KMS-11 (cell line): ENCODE data around the gene RDH5.

Experiments
- H2AFZ ChIP-seq: fragments of 200-600 bp; sonication (generic); 2 replicates; pipeline ENCODE4 v1.6.1; 2016; ENCODE audit warnings: antibody characterized with exemption, mixed run types, low read depth
- H3K27ac ChIP-seq: fragments of 200-600 bp; sonication (generic); 2 replicates; pipeline ENCODE4 v1.6.1; 2016; ENCODE audit warnings: mild to moderate bottlenecking, mixed run types
- H3K27me3 ChIP-seq: fragments of 200-600 bp; sonication (generic); 2 replicates; pipeline ENCODE4 v1.6.1; 2017; ENCODE audit warnings: mild to moderate bottlenecking, low read depth, mixed run types, moderate library complexity; ENCODE audit not compliant: insufficient read depth
- H3K36me3 ChIP-seq: fragments of 200-600 bp; sonication (generic); 2 replicates; pipeline ENCODE4 v1.6.1; 2017; ENCODE audit warnings: mild to moderate bottlenecking, mixed run types; ENCODE audit not compliant: insufficient read depth
- H3K4me1 ChIP-seq: fragments of 200-600 bp; sonication (generic); 2 replicates; pipeline ENCODE4 v1.6.1; 2016; ENCODE audit warnings: mild to moderate bottlenecking, low read depth, mixed run types; ENCODE audit not compliant: poor library complexity, severe bottlenecking
- H3K4me2 ChIP-seq: fragments of 200-600 bp; sonication (generic); 2 replicates; pipeline ENCODE4 v1.7.0; 2016; ENCODE audit warnings: mild to moderate bottlenecking, mixed run types
- H3K4me3 ChIP-seq: fragments of 200-600 bp; sonication (generic); IDR thresholded peaks from 2 replicates; pipeline ENCODE4 v1.6.1; 2017; ENCODE audit warnings: low read depth, low read length, mixed read lengths; ENCODE audit not compliant: insufficient read depth
- H3K79me2 ChIP-seq: fragments of 200-600 bp; sonication (generic); 2 replicates; pipeline ENCODE4 v1.6.1; 2016; ENCODE audit warnings: low read depth, mixed run types; ENCODE audit not compliant: insufficient read depth
- H3K9ac ChIP-seq: fragments of 200-600 bp; sonication (generic); 2 replicates; pipeline ENCODE4 v1.6.1; 2016; ENCODE audit warnings: mild to moderate bottlenecking, mixed run types
- H4K20me1 ChIP-seq: fragments of 200-600 bp; sonication (generic); 2 replicates; pipeline ENCODE4 v1.6.1; 2016; ENCODE audit warnings: mild to moderate bottlenecking, mixed run types; ENCODE audit not compliant: insufficient read depth
- CTCF ChIP-seq: fragments of 200-600 bp; sonication (generic); conservative IDR thresholded peaks from 2 replicates; pipeline ENCODE4 v1.6.1; 2017; ENCODE audit warnings: low read depth, mild to moderate bottlenecking, antibody characterized with exemption, low read length, moderate library complexity, mixed read lengths

RDH5 gene

GRCh38 chr12:55738123-55739024 is 18.2 kb downstream of the RDH5 start:
- Histone ChIP-seq H3K9ac (peak overlapping the region; percentile 51; the same call in 1 of the 2 replicates), H3K4me3 (peak overlapping the region; percentile 82), H3K4me2 (peak overlapping the region; percentile 64), H4K20me1 (no peaks in the 10 kb centered on the region), H2AFZ (peak overlapping the region; percentile 84), H3K27ac (peak overlapping the region; percentile 53), H3K79me2 (no peaks in the 10 kb centered on the region), H3K4me1 (peaks cover 32% of the 10 kb centered on the region), H3K36me3 (no peaks in the 10 kb centered on the region), H3K27me3 (peaks cover 5% of the 10 kb centered on the region; the same call in 1 of the 2 replicates)
- peak; percentile 100 for TF ChIP-seq CTCF

GRCh38 chr12:55739025-55739378 is 18.8 kb downstream of the RDH5 start:
- Histone ChIP-seq H3K4me2 (peak overlapping the region; percentile 64; the same call in 1 of the 2 replicates), H3K79me2 (no peaks in the 10 kb centered on the region), H2AFZ (peak overlapping the region; percentile 84; the same call in 1 of the 2 replicates)

GRCh38 chr12:55741931-55742680 is 21.9 kb downstream of the RDH5 start:
- Histone ChIP-seq H4K20me1 (no peaks in the 10 kb centered on the region), H3K4me3 (no peak overlapping the region), H3K79me2 (no peaks in the 10 kb centered on the region), H3K9ac (peak overlapping the region; percentile 11; the same call in 1 of the 2 replicates), H3K36me3 (no peaks in the 10 kb centered on the region), H2AFZ (peak overlapping the region; percentile 72), H3K4me1 (peaks cover 42% of the 10 kb centered on the region), H3K27ac (no peak overlapping the region), H3K27me3 (peaks cover 5% of the 10 kb centered on the region; the same call in 1 of the 2 replicates), H3K4me2 (peak overlapping the region; percentile 69)
- no peak for TF ChIP-seq CTCF

More at GRCh38 chr12:55739025-55739378, 18.8 kb downstream of the RDH5 start:
- Histone ChIP-seq H3K9ac (no peak overlapping the region; the same call in 1 of the 2 replicates), H3K4me1 (peaks cover 32% of the 10 kb centered on the region), H3K4me3 (peak overlapping the region; percentile 82), H3K27me3 (peaks cover 5% of the 10 kb centered on the region; the same call in 1 of the 2 replicates), H3K27ac (no peak overlapping the region; the same call in 1 of the 2 replicates), H3K36me3 (no peaks in the 10 kb centered on the region), H4K20me1 (no peaks in the 10 kb centered on the region)
- peak; percentile 31 for TF ChIP-seq CTCF

- Histone ChIP-seq H3K36me3 (no peaks in the 10 kb centered on the region), H3K27ac (peak within 1 kb of the TSS; percentile 37; the same call in 1 of the 2 replicates), H3K4me2 (peak within 1 kb of the TSS; percentile 98), H3K9ac (peak within 1 kb of the TSS; percentile 57; the same call in 1 of the 2 replicates), H3K27me3 (peaks cover 5% of the 10 kb centered on the region; the same call in 1 of the 2 replicates), H3K4me3 (peak within 1 kb of the TSS; percentile 56), H3K4me1 (peaks cover 35% of the 10 kb centered on the region), H3K79me2 (no peaks in the 10 kb centered on the region), H4K20me1 (no peaks in the 10 kb centered on the region), H2AFZ (peak within 1 kb of the TSS; percentile 93)
- TF ChIP-seq CTCF, result no peak
Observed at GRCh38 chr12:55742719-55743405, 22.7 kb downstream of the RDH5 start, which contains the start of gene GDF11. Gene GDF11 (plus strand): TSS chr12:55743122. CDS start chr12:55743317, 195 bp downstream.
